ENCODE results near the gene SPEM2.
A peak's percentile ranks its signal among the peaks of the same experiment; 100 is the strongest.

The SPEM2 gene

DNA sequence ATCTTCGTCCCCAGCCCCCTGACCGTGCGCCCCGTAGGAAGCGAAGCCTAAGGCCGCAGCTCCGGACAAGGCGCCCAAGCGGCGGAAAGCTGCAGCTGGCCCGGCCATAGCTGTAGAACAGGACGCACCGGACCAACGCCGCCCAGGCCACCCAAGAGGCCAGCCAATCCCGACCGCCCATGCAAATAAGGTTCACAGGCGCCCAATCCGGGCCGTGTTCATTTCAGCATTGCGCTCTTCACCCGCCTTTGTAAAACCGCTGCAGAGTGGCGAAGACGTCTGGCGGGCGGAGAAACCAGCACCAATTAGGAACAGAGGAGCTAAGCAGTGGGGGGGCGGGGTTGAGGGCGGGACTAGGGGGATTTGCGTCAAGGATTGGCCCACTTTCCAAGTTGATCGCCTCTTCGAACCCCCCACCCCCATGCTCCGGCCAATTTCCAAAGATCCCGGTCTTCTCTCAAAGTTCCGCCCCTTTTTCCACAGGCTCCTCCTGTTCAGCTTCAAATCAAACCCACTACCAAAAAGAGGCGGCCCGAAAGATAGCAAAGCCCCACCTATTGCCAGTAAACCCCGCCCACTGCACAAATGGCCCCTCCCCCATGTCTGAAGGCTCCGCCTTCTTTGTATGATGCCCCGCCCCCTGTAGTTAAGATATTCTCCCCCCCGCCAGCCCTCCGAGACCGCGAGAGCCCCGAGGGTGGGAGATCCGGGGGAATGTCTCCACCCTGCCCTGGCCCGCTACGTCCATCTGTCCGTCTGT lies 21.3 kb upstream of the SPEM2 start, which contains the start of gene TMEM256:
Gene TMEM256, minus strand, starts transcription at position 121 of the 760 bp plus-strand sequence. Its CDS starts 13 bp downstream, at position 108.
- peak; percentile 85 to 95 (median 88) for DNase-seq (ENCODE audit: low read depth in 4 of 4, low spot score in 1 of 4)

DNA sequence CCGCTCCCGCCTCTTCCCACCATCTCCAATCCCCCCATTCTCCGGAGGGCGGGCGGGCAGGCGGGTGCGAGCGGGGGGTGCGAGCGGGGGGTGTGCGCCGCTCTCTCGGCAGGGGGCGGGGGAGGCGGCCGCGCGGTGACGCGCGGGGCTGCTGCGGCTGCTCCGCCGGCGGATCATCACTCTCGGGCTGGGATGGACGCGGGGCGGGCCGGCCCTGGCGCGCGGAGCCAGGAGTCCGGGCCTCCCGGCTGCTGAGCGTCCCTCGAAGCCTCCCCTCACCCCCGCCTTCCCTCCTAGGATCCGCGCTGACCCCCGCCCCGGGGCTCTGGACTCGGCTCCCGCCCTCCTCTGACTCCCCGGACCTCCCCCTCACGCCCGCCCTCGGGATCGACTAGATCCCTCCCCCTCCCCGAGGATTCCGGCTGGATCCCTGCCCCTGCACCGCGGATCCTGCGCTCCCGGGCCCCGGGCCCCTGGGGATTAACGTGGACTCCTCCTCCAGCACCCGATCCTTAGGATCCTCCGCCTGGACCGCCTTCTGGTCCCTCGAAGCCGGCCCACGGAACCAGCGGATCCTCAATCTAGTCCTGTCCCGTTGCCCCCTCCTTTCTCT lies 20.6 kb upstream of the SPEM2 start:
- peak in 2 of 4 experiments; percentile 54 to 60 for DNase-seq (ENCODE audit: low read depth in 4 of 4, low spot score in 1 of 4)

DNA sequence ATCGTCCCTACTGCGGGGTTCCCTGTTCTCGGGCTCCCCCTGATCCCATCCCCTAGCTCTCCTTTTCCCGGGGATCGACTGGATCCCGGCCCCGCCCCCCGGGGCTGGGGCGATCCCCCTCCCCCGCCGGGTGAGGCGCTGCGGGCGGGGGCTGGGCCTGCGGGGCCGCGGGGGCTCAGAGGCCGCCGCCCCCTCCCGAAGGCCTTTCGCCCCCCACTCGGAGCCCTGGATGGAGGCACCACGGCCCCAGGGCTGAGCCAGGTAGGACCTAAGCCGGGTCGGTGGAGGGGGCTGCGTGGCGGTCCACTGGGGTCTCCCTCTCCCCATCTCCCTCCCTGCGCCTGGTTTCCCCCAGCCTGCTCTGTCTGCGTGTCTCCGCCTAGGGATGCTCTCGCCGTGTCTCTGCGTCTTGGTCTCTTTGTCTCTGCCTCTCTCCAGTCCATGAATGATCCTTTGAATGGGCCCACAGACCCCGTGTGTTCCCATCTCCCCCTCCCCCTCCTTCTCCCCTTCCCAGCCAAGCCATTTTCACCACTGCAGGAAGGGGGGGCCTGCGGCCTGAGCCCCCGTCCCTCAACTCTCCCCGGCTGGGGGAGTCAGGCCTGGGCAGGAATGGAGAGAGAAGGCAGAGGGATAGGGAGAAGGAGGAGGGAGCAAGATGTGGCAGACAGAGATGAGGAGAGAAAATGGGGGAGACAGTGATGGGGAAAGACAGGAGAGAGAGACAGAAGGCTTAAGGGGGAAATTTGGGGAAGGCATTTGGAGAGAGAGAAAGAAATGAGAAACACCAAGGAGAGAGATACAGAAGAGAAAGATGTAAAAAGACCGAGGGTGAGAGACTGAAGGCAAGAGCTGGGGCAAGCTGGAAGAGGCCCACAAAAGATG lies 19.8 kb upstream of the SPEM2 start:
- DNase-seq (ENCODE audit: low read depth in 4 of 4, low spot score in 1 of 4) = no peak

DNA sequence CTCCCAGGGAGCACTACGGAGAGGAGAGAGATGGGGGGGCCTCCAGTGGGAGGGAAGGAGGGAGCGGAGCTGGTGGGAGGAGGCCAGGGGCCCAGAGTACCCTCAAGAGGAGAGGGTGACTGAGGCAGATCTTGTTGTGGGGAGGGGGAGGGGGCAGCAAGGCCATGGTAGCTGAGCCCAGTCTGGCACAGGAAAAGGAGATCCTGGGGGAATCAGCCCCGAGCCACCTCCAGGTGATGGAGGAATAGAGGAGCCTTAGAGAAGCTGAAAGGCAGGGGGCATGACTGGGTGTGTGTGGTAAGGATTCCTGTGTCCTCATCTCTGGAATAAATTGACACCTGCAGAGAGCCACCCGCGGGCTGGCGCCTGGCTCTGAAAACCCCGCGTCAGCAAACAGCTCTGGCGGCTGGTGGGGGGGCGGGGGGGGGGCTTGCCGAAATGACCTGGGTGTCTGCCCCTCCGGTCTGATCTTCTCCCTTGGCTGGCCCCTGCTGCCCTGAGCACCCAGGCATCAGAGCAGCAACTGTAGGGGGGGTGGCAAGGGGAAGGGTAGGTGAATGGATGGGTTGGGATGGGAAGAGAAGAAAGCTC lies 19.1 kb upstream of the SPEM2 start:
- no peak for DNase-seq (ENCODE audit: low read depth in 4 of 4, low spot score in 1 of 4)

DNA sequence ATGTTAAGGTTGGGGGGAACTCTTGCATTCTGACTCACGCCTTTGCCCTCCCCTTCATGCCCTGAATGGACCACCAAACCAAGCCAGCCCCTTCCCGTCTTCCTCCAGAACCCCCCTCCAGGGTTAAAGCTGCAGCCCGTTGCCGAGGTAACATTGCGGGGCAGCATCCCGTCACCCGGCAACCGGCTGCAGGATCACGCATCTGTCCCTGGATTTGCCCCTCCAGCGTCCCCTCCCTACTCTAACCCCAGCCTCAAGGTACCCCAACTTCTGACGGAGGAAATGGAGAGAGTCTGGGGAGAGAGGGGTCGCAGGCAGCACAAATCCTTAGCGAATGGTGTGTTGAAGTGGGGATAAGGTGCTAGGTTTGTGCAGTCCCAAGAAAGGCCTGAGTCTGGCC lies 18.3 kb upstream of the SPEM2 start:
- DNase-seq (ENCODE audit: low read depth in 4 of 4, low spot score in 1 of 4) = no peak

DNA sequence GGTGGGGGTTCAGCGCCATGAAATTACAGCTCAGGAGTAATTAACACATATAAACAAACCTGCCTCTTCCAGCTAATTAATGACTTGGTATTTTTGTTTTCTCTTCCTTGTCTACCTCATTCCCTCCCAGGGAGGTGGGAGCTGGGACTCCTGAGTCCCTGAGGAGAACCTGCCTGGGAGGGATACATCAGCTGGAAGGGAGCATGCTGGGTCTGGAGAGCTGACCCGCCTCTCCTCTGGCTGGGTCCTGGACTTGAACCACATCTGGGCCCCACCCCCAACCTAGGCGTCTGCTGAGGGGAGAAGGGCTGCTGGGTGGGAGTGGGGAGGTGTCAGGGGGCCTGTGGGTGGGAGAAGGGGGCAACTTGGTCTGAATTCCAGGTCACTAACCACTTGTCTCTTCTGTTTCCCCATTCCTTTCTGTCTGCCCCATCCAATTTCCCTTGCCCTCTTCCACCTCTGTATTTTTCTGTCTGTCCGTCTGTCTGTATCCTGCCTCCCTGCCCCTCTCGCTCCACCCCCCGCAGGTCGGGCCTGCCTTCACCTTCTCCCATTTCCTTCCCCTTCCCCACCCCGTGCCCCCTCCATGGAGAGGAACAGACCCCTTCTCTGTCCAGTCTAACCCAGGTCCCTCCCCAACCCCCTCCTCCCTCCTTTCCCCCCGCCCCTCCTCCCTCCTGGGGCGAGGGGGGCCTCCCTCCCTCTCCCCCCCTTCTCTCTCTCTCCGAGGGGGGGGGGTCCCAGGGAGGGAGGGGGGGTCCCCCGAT lies 17.7 kb upstream of the SPEM2 start, which contains the start of gene NLGN2:
Gene NLGN2, plus strand, starts transcription at position 361 of the 767 bp plus-strand sequence. CDS start 411 bp downstream, outside the sequence.
- DNase-seq (ENCODE audit: low read depth in 4 of 4, low spot score in 1 of 4) = no peak

DNA sequence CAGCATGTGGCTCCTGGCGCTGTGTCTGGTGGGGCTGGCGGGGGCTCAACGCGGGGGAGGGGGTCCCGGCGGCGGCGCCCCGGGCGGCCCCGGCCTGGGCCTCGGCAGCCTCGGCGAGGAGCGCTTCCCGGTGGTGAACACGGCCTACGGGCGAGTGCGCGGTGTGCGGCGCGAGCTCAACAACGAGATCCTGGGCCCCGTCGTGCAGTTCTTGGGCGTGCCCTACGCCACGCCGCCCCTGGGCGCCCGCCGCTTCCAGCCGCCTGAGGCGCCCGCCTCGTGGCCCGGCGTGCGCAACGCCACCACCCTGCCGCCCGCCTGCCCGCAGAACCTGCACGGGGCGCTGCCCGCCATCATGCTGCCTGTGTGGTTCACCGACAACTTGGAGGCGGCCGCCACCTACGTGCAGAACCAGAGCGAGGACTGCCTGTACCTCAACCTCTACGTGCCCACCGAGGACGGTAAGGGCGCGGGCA lies 17.1 kb upstream of the SPEM2 start:
- DNase-seq (ENCODE audit: low read depth in 4 of 4, low spot score in 1 of 4) = no peak

DNA sequence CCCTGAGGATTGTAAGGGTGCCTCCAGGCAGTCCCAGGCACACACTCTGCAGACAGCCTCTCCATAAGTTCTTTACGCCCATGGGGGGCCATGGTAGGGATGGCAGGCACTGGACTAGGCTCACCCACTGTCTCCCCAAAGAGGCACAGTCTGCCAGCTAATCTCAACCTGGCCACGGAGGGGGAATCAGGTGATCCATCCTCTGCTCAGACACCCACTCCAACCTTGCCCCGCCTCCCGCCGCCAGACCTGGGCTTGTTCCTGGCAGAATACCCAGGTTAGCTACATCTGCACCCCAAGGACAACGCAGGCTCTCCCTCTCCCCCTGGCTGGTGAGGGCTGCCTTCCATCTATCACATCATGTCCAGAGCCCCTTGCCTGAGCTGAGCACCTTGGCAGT lies 16.6 kb upstream of the SPEM2 start:
- no peak for DNase-seq (ENCODE audit: low read depth in 4 of 4, low spot score in 1 of 4)

DNA sequence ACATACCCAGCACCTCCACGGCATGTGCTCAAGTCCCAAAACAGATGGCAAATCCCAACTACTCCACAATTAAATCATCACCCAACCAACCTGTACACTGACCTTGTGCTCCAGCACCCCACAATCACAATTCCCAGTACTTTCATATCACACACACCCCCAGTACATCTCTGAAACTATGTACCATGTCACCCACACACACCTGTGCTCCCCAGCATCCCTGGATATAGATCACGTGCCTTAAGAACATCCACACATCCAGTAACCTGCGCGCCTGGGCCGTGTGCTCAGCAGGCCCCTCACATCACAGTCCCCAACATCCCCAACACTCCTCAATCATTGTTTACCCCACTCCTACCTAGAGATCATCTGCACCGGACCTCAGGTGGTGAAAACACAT lies 15.7 kb upstream of the SPEM2 start:
- DNase-seq (ENCODE audit: low read depth in 4 of 4, low spot score in 1 of 4) = no peak

DNA sequence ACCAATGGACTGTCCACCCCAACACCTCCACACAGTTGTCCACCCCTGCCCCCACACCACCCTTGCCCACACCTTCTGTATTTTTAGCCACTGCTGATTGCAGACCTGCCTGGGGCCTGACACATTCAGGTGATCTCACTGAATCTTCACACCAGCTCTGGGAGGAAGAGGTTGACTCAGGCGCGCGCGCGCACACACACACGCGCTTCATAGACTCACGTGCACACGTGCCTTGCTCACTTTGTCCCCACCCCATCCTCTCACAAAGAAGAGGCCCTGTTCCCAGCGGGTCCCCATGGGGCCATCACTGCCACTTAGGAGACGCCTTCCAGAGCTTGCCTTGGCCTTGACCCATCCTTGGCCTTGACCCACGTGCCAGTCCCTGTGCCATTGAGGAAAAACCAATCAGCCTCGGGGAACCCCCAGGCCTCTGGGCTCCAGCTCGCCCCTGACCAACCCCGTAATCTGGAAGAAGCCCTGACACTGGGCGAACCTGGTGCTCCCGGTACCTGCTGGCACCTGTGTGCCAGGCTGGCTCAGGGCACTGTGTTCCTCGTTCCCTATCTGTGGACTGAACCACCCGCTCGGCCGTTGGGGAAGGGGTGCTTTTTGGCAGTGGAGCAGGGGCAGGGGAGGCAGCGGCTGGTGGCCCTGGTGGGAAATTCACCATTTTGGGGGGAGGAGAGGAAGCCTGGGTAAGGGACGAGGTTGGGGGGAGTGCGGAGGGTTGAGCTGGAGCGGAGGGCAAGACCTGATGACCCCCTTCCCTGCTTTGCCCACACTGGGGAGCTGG lies 14.6 kb upstream of the SPEM2 start:
- DNase-seq (ENCODE audit: low read depth in 4 of 4, low spot score in 1 of 4) = no peak

DNA sequence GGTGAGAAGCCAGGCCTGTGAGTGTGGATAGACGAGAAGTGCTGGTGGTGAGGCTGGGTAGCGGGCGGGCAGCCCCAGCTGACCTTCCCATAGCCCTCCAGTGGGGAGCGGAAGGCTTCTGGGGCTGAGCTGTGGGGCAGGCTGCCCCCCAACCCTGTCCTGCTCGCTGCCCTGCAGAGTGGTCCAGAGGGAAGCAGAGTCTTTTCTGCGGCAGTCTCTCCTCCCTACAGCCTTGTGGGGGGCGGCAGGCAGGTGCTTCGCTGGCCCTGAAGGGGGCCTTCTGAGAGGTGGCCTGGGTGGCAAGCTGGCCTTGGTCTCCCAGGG lies 14.0 kb upstream of the SPEM2 start:
- DNase-seq (ENCODE audit: low read depth in 4 of 4, low spot score in 1 of 4) = no peak

DNA sequence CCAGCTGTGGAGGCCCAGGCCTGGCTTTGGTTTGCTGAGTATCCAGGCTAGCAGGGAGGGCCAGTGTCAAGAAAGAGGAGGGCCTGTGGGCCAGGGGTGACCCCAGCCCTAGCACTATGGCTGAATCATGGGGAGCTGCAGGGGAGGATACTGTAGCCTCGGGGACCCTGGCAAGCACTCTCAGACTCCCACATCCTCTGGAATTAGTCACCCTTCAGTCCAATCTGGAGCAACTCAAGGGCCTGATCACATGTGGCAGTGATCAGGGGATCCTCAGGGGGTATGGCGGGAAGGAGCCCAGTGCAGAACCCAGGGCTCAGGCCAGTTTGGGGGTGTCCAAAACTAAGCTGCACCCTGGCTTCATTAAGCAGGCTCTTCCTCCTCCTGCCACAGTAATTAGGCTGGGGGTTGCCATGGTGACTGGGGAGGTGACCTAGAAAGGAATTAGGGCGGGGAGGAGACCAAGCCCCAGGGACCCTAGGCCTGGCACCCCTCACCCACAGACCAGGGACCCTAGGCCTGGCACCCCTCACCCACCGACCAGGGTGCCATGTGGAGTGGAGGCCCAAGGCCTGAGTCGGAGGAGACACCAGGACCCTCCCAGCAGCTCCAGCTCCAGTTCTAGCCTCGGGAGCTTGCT lies 11.9 kb upstream of the SPEM2 start:
- DNase-seq (ENCODE audit: low read depth in 4 of 4, low spot score in 1 of 4) = no peak

DNA sequence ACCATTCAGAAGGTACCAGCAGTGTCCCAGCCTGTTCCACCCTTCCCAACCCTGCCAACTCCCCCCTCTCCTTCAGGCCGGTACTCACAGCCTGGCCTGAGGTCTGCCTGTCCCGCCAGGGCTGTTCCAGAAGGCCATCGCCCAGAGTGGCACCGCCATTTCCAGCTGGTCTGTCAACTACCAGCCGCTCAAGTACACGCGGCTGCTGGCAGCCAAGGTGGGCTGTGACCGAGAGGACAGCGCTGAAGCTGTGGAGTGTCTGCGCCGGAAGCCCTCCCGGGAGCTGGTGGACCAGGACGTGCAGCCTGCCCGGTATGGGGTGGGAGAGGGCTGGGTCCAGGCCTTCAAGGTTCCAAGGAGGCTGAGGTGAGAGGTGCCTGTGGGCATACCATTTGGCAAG lies 10.6 kb upstream of the SPEM2 start:
- no peak for DNase-seq (ENCODE audit: low read depth in 4 of 4, low spot score in 1 of 4)

DNA sequence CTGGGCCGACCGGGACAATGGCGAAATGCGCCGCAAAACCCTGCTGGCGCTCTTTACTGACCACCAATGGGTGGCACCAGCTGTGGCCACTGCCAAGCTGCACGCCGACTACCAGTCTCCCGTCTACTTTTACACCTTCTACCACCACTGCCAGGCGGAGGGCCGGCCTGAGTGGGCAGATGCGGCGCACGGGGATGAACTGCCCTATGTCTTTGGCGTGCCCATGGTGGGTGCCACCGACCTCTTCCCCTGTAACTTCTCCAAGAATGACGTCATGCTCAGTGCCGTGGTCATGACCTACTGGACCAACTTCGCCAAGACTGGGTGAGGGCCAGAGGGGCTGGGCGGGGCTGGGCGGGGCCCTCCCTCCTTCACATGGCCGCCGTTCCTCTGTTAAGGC lies 9.6 kb upstream of the SPEM2 start:
- no peak for DNase-seq (ENCODE audit: low read depth in 4 of 4, low spot score in 1 of 4)

DNA sequence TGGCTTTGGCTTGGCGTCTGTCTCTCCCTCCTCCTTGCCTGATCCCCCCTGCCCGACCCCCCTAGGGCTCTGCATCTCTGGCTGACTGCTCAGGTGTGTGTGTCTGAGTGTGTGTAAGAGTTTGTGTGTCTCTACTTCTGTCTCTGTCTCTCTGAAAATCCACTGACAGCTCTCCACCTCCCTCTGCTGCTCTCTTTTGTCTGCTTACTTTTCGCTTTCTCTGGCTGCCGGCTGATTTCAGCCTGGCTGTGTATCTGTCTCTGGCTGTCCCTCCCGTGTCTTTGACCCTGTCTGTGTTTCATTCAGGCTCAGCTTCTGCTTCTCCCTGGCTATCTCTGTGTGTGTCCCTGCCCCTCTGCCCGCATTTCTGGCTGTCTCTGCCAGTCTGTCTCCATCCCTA lies 9.1 kb upstream of the SPEM2 start:
- no peak for DNase-seq (ENCODE audit: low read depth in 4 of 4, low spot score in 1 of 4)

DNA sequence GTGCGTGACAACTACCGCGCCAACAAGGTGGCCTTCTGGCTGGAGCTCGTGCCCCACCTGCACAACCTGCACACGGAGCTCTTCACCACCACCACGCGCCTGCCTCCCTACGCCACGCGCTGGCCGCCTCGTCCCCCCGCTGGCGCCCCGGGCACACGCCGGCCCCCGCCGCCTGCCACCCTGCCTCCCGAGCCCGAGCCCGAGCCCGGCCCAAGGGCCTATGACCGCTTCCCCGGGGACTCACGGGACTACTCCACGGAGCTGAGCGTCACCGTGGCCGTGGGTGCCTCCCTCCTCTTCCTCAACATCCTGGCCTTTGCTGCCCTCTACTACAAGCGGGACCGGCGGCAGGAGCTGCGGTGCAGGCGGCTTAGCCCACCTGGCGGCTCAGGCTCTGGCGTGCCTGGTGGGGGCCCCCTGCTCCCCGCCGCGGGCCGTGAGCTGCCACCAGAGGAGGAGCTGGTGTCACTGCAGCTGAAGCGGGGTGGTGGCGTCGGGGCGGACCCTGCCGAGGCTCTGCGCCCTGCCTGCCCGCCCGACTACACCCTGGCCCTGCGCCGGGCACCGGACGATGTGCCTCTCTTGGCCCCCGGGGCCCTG lies 8.3 kb upstream of the SPEM2 start:
- no peak for DNase-seq (ENCODE audit: low read depth in 4 of 4, low spot score in 1 of 4)

DNA sequence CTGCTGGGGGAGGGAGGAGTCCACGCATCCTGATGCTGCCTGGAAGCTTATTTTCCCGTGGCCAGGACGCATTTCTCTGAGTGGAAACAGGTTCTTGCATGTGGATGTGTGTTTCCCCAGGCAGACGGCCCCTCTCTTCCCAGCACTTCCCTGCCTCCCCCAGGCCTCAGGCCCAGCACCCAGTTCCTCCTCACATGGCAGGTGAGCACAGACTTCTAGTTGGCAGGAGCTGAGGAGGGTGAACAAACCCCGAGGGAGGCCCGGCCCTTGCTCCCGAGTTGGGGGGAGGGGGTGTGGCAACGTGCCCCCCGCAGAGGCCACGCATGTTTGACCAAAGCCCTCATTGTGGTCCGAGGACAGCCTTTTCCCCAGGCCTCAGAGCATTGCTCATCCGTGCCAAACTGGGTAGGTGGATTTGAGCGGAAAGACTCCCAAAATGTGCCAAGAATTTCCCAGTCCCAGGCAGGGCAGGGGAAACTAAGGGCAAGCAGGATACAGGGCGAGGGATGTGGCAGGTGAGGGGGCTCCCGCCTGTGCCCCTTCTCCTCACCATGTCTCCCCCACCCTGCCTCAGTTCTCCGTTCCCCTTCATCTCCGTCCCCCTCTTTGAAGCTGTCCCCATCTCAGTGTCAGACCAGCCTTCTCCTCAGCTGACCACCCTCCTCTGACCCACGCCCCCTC lies 6.8 kb upstream of the SPEM2 start:
- no peak for DNase-seq (ENCODE audit: low read depth in 4 of 4, low spot score in 1 of 4)
